ENCODE data around the gene RUBCN. TPM values are rescaled to one million over a fixed set of nuclear protein-coding genes. Genes with fewer than 3 reads are reported as not detected.

Gene RUBCN
- polyA plus RNA-seq, 1 of the 3 experiments (the other 2 are of a cell fraction) = 14.9 TPM

DNA sequence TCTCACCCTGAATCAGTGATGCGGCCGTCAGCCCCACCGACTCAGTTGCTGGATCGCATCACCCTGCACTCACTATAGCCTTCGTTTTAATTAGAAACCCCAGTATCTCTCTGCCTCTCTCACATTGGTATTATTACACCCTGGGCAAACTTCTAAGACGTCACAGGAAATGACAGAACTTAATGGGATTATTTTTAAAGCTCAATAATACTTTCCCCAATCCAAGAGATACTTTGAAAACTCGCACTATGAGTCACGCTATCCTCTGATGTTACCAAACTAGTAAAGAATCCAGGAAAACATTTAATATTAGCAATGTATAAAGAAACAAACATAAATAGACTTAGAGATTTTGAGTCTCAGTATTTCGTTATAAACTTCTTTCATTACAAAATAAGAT, 36.6 kb downstream of the RUBCN start:
- no peak for DNase-seq
- Histone ChIP-seq H3K27ac (ENCODE audit: low read depth in 2 of 2, low read length in 1 of 2) (peak overlapping the region in 1 of 2 experiments; percentile 35; a peak in 1 of 4 replicates), H4K20me1 (ENCODE audit: insufficient read depth) (no peaks in the 10 kb centered on the region), H3K4me2 (no peak overlapping the region), H3K9ac (no peak overlapping the region), H3K36me3 (replicated peaks in 1 of 2; ENCODE audit: control insufficient read depth in 1 of 2, insufficient read depth in 2 of 2, low read length in 1 of 2) (peaks cover 44 to 50% of the 10 kb centered on the region in 2 experiments), H3K79me2 (ENCODE audit: insufficient read depth) (no peaks in the 10 kb centered on the region), H3K27me3 (ENCODE audit: insufficient read depth) (no peaks in the 10 kb centered on the region), H3K9me2 (no peaks in the 10 kb centered on the region), H3K9me3 (no peaks in the 10 kb centered on the region), H3K4me1 (ENCODE audit: control insufficient read depth in 1 of 2, insufficient read depth in 2 of 2, low read depth in 1 of 2, low read length in 1 of 2) (peaks cover 0 to 3% of the 10 kb centered on the region in 2 experiments; a peak in 1 of 4 replicates), H3F3A (replicated peaks; ENCODE audit: insufficient read depth) (no peaks in the 10 kb centered on the region), H2AFZ (ENCODE audit: low read depth) (no peak overlapping the region), H3K4me3 (ENCODE audit: low read depth in 2 of 2, low read length in 1 of 2) (no peak overlapping the region)
- TF ChIP-seq TAF1 (IDR thresholded peaks at IDR 0.05; ENCODE audit: borderline replicate concordance, low read depth, low read length) (no peak), CHD2 (IDR thresholded peaks at IDR 0.05; ENCODE audit: low read length, partially characterized antibody) (no peak), CTCF (IDR thresholded peaks at IDR 0.05) (no peak), NFIC (IDR thresholded peaks at IDR 0.05; ENCODE audit: borderline replicate concordance) (no peak), EZH2phosphoT487 (IDR thresholded peaks at IDR 0.05; ENCODE audit: borderline replicate concordance, low read depth) (no peak), TCF12 (IDR thresholded peaks at IDR 0.05) (no peak), RFX5 (IDR thresholded peaks at IDR 0.05; ENCODE audit: low read length) (no peak), REST (IDR thresholded peaks at IDR 0.05; ENCODE audit: low read depth, low read length) (no peak), RAD21 (IDR thresholded peaks at IDR 0.05; ENCODE audit: low read length) (no peak), MAX (IDR thresholded peaks at IDR 0.05; ENCODE audit: low read depth) (no peak), MEF2A (IDR thresholded peaks at IDR 0.05; ENCODE audit: borderline replicate concordance, low read depth) (no peak)
- TF ChIP-seq, protein P1, sequence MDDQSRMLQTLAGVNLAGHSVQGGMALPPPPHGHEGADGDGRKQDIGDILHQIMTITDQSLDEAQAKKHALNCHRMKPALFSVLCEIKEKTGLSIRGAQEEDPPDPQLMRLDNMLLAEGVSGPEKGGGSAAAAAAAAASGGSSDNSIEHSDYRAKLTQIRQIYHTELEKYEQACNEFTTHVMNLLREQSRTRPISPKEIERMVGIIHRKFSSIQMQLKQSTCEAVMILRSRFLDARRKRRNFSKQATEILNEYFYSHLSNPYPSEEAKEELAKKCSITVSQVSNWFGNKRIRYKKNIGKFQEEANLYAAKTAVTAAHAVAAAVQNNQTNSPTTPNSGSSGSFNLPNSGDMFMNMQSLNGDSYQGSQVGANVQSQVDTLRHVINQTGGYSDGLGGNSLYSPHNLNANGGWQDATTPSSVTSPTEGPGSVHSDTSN (IDR thresholded peaks at IDR 0.05) = no peak
- TF ChIP-seq, protein P2, sequence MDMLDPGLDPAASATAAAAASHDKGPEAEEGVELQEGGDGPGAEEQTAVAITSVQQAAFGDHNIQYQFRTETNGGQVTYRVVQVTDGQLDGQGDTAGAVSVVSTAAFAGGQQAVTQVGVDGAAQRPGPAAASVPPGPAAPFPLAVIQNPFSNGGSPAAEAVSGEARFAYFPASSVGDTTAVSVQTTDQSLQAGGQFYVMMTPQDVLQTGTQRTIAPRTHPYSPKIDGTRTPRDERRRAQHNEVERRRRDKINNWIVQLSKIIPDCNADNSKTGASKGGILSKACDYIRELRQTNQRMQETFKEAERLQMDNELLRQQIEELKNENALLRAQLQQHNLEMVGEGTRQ (IDR thresholded peaks at IDR 0.05; ENCODE audit: borderline replicate concordance, low read depth, low read length) = no peak
- POLR2A ChIA-PET = no interaction called here
- 91% methylated on average over 9 of the region's 9 CpGs for WGBS (ENCODE audit: low lambda C conversion rate)
- CTCF ChIA-PET = interaction anchor here (1.8 to 2.6 kb wide), 2 partner anchors 19 to 101 kb away, joined by 5 to 8 read pairs; no protein-coding TSS in a partner anchor

Data from SK-N-SH (cell line).